ENCODE results near the gene ANGPTL4. TPM values are rescaled to one million over a fixed set of nuclear protein-coding genes. Genes with fewer than 3 reads are reported as not detected.
"Not testable (repeated sequence)": the region's sequence is repeated elsewhere in the genome, so short reads cannot be mapped to it uniquely, and the experiment has no call there.

ANGPTL4 gene
- polyA plus RNA-seq, 1 donor from 2014 or later = not detected

DNA sequence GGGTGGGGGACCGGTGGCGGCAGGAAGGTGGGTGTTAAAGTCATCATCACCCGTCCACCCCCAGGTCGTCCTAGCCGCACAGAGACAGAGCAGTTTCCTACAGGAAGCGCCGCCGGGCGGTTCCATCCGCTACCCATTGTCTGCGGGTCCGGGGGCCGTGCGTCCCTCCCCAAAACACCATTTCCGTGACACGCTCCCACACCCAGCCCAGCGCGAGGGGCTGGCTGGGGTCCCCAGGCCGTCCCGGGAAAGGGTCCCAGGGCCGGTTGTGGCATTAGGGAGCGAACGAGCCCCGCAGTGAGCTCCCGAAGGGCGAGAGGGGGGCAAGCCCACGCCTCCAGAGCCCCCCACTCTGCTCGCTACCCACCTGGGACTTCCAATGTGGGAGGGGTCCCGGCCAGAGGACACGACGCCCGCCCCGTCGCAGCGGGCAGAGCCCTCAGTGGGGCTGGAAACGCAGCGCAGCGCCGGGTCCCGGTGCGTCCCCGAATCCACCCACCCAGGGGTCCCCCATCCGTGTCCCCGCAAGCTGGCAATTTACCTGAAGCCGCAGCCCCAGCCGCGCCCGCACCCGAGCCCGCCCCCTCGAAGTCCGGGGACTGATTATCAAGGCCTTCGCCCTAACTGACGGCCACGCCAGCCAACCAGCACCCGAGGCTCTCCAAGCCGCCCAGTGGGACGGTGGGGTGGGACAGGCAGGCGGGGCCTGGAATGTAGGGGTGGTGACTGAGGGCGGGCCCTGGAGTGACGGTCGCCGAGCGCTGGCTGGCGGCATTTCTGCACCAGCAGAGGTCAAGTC is 21.1 kb upstream of the ANGPTL4 start, which contains the start of gene KANK3:
KANK3 (minus strand) TSS at position 579 of the 799 bp plus-strand sequence. CDS start 5,434 bp downstream, outside the sequence.
- peaks cover 34% of the 10 kb centered on the region for H3K27me3 ChIP-seq (ENCODE audit: insufficient read depth, low read depth, low read length)
- H4K20me1 ChIP-seq (ENCODE audit: insufficient read depth) = no peaks in the 10 kb centered on the region
- no peak within 1 kb of the TSS for H3K9ac ChIP-seq (ENCODE audit: low read length)
- peak within 1 kb of the TSS; percentile 31 for H3K4me3 ChIP-seq (ENCODE audit: low read length)
- no peaks in the 10 kb centered on the region for H3K9me3 ChIP-seq (ENCODE audit: low read length)
- no peak within 1 kb of the TSS for H3K27ac ChIP-seq (ENCODE audit: low read length)
- no peaks in the 10 kb centered on the region for H3K79me2 ChIP-seq (replicated peaks; ENCODE audit: insufficient read depth, low read length)
- H3K36me3 ChIP-seq (ENCODE audit: insufficient read depth, low read length) = no peaks in the 10 kb centered on the region
- H2AFZ ChIP-seq (ENCODE audit: low read depth, low read length) = no peak within 1 kb of the TSS
- H3F3A ChIP-seq (ENCODE audit: insufficient read depth, low read length, poor library complexity, severe bottlenecking) = no peaks in the 10 kb centered on the region
- TF ChIP-seq EZH2 (IDR thresholded peaks at IDR 0.05; ENCODE audit: borderline replicate concordance, insufficient read depth, low read length, poor library complexity, severe bottlenecking) (peak; percentile 34), SMC3 (conservative IDR thresholded peaks at IDR 0.05; ENCODE audit: poor library complexity) (no peak)
- no peaks in the 10 kb centered on the region for H3K9me2 ChIP-seq (ENCODE audit: insufficient read depth, low read length)
- no peak within 1 kb of the TSS for H3K4me2 ChIP-seq (ENCODE audit: low read length)

DNA sequence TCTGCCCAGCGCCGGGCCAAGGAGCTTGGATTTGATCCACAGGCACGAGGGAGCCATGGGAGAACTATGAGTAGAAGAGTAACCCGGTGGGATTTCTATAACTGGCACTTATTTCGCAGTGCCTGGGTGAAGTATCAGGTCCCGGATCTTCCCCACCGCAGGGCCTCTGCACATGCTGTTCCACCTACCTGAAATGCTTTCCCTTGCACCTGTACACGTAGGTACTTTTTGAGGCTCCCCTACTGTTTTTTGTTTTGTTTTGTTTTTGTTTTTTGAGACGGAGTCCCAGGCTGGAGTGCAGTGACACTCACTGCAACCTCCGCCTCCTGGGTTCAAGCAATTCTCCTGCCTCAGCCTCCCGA is 20.5 kb upstream of the ANGPTL4 start:
- H3K27ac ChIP-seq (ENCODE audit: low read length) = no peak overlapping the region
- H3K4me2 ChIP-seq (ENCODE audit: low read length) = no peak overlapping the region
- H3K36me3 ChIP-seq (ENCODE audit: insufficient read depth, low read length) = no peaks in the 10 kb centered on the region
- TF ChIP-seq, protein P1, sequence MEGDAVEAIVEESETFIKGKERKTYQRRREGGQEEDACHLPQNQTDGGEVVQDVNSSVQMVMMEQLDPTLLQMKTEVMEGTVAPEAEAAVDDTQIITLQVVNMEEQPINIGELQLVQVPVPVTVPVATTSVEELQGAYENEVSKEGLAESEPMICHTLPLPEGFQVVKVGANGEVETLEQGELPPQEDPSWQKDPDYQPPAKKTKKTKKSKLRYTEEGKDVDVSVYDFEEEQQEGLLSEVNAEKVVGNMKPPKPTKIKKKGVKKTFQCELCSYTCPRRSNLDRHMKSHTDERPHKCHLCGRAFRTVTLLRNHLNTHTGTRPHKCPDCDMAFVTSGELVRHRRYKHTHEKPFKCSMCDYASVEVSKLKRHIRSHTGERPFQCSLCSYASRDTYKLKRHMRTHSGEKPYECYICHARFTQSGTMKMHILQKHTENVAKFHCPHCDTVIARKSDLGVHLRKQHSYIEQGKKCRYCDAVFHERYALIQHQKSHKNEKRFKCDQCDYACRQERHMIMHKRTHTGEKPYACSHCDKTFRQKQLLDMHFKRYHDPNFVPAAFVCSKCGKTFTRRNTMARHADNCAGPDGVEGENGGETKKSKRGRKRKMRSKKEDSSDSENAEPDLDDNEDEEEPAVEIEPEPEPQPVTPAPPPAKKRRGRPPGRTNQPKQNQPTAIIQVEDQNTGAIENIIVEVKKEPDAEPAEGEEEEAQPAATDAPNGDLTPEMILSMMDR (IDR thresholded peaks at IDR 0.05; ENCODE audit: poor library complexity, severe bottlenecking) = no peak
- no peak for TF ChIP-seq SMC3 (conservative IDR thresholded peaks at IDR 0.05; ENCODE audit: poor library complexity)
- no peak for TF ChIP-seq POLR2AphosphoS5 (IDR thresholded peaks at IDR 0.05)
- no peak for TF ChIP-seq RAD21 (conservative IDR thresholded peaks at IDR 0.05)
- TF ChIP-seq, protein P2, sequence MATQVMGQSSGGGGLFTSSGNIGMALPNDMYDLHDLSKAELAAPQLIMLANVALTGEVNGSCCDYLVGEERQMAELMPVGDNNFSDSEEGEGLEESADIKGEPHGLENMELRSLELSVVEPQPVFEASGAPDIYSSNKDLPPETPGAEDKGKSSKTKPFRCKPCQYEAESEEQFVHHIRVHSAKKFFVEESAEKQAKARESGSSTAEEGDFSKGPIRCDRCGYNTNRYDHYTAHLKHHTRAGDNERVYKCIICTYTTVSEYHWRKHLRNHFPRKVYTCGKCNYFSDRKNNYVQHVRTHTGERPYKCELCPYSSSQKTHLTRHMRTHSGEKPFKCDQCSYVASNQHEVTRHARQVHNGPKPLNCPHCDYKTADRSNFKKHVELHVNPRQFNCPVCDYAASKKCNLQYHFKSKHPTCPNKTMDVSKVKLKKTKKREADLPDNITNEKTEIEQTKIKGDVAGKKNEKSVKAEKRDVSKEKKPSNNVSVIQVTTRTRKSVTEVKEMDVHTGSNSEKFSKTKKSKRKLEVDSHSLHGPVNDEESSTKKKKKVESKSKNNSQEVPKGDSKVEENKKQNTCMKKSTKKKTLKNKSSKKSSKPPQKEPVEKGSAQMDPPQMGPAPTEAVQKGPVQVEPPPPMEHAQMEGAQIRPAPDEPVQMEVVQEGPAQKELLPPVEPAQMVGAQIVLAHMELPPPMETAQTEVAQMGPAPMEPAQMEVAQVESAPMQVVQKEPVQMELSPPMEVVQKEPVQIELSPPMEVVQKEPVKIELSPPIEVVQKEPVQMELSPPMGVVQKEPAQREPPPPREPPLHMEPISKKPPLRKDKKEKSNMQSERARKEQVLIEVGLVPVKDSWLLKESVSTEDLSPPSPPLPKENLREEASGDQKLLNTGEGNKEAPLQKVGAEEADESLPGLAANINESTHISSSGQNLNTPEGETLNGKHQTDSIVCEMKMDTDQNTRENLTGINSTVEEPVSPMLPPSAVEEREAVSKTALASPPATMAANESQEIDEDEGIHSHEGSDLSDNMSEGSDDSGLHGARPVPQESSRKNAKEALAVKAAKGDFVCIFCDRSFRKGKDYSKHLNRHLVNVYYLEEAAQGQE (IDR thresholded peaks at IDR 0.05; ENCODE audit: borderline replicate concordance) = no peak
- TF ChIP-seq TAF1 (IDR thresholded peaks at IDR 0.05; ENCODE audit: low read depth) = no peak
- no peak for TF ChIP-seq MXI1 (conservative IDR thresholded peaks at IDR 0.05; ENCODE audit: poor library complexity, severe bottlenecking)
- TF ChIP-seq EZH2 (IDR thresholded peaks at IDR 0.05; ENCODE audit: borderline replicate concordance, insufficient read depth, low read length, poor library complexity, severe bottlenecking) = no peak
- TF ChIP-seq EP300 (conservative IDR thresholded peaks at IDR 0.05; ENCODE audit: poor library complexity, severe bottlenecking) = no peak
- no peaks in the 10 kb centered on the region for H3K9me3 ChIP-seq (ENCODE audit: low read length)
- H2AFZ ChIP-seq (ENCODE audit: low read depth, low read length) = no peak overlapping the region
- no peak overlapping the region for H3K9ac ChIP-seq (ENCODE audit: low read length)
- H3K4me3 ChIP-seq (ENCODE audit: low read length) = peak overlapping the region; percentile 31
- H3K79me2 ChIP-seq (replicated peaks; ENCODE audit: insufficient read depth, low read length) = no peaks in the 10 kb centered on the region
- no peaks in the 10 kb centered on the region for H4K20me1 ChIP-seq (ENCODE audit: insufficient read depth)
- H3F3A ChIP-seq (ENCODE audit: insufficient read depth, low read length, poor library complexity, severe bottlenecking) = no peaks in the 10 kb centered on the region
- peaks cover 34% of the 10 kb centered on the region for H3K27me3 ChIP-seq (ENCODE audit: insufficient read depth, low read depth, low read length)
- no peaks in the 10 kb centered on the region for H3K9me2 ChIP-seq (ENCODE audit: insufficient read depth, low read length)

DNA sequence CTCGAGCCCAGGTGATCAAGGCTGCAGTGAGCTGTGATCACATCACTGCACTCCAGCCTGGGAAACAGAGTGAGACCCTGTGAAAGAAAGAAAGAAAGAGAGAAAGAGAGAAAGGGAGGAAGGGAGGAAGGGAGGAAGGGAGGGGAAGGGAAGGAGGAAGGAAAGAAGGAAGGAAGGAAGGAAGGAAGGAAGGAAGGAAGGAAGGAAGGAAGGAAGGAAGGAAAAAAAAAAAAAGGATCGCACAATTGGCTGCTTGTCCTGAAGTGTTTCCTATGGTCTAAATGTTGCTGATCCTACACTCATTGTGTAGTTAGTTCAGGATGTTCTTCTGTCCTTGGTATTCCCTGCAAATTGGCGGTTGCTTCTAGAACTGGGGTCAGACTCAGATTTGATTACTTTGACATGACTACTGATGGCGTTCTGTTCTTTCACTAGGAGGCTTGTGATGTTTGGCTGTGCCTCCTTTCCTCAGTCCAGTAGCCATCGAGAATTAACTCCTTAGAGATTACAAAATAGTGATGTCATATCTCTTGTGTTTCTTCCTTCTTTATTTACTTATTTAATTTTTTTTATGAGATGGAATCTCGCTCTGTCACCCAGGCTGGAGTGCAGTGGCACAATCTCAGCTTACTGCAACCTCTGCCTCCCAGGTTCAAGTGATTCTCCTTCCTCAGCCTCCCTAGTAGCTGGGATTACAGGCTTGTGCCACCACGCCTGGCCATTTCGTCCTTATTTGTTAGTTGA is 14.2 kb upstream of the ANGPTL4 start:
- not testable (repeated sequence) for H3K9me2 ChIP-seq (ENCODE audit: insufficient read depth, low read length); H2AFZ ChIP-seq (ENCODE audit: low read depth, low read length); H3K36me3 ChIP-seq (ENCODE audit: insufficient read depth, low read length); H4K20me1 ChIP-seq (ENCODE audit: insufficient read depth); H3K4me2 ChIP-seq (ENCODE audit: low read length); H3K79me2 ChIP-seq (replicated peaks; ENCODE audit: insufficient read depth, low read length); H3K9ac ChIP-seq (ENCODE audit: low read length); H3K4me3 ChIP-seq (ENCODE audit: low read length); H3F3A ChIP-seq (ENCODE audit: insufficient read depth, low read length, poor library complexity, severe bottlenecking); H3K27ac ChIP-seq (ENCODE audit: low read length); H3K9me3 ChIP-seq (ENCODE audit: low read length); H3K27me3 ChIP-seq (ENCODE audit: insufficient read depth, low read depth, low read length)
